ENCODE data around the gene SHANK2. TPM values are rescaled to one million over a fixed set of nuclear protein-coding genes. Genes with fewer than 3 reads are reported as not detected.

SHANK2 gene
- total RNA-seq, 1 donor from 2014 or later = 10.5 TPM

GRCh38 chr11:71265559-71266092 is 13.2 kb upstream of the SHANK2 start:
- DNase-seq (ENCODE audit: low spot score) = no peak
- Mint-ChIP-seq H3K36me3 (ENCODE audit: low read depth, unreplicated experiment) (no peaks in the 10 kb centered on the region), H3K27ac (ENCODE audit: unreplicated experiment) (no peak overlapping the region), H3K27me3 (ENCODE audit: unreplicated experiment) (peaks cover 4% of the 10 kb centered on the region), H3K4me1 (ENCODE audit: unreplicated experiment) (no peaks in the 10 kb centered on the region), H3K9me3 (ENCODE audit: unreplicated experiment) (no peaks in the 10 kb centered on the region), H3K4me3 (ENCODE audit: unreplicated experiment) (no peak overlapping the region)
- no peak for TF ChIP-seq CTCF (IDR thresholded peaks at IDR 0.05; ENCODE audit: unreplicated experiment)

- no peaks in the 10 kb centered on the region for H3K36me3 Mint-ChIP-seq (ENCODE audit: low read depth, unreplicated experiment)
- no peak overlapping the region for H3K27ac Mint-ChIP-seq (ENCODE audit: unreplicated experiment)
- peaks cover 2% of the 10 kb centered on the region for H3K9me3 Mint-ChIP-seq (ENCODE audit: unreplicated experiment)
- no peak for DNase-seq (ENCODE audit: low spot score)
- no peak for TF ChIP-seq CTCF (IDR thresholded peaks at IDR 0.05; ENCODE audit: unreplicated experiment)
- H3K4me3 Mint-ChIP-seq (ENCODE audit: unreplicated experiment) = no peak overlapping the region
- peaks cover 3% of the 10 kb centered on the region for H3K27me3 Mint-ChIP-seq (ENCODE audit: unreplicated experiment)
- no peaks in the 10 kb centered on the region for H3K4me1 Mint-ChIP-seq (ENCODE audit: unreplicated experiment)
Measured at GRCh38 chr11:71263386-71263785, 11.0 kb upstream of the SHANK2 start.

DNA sequence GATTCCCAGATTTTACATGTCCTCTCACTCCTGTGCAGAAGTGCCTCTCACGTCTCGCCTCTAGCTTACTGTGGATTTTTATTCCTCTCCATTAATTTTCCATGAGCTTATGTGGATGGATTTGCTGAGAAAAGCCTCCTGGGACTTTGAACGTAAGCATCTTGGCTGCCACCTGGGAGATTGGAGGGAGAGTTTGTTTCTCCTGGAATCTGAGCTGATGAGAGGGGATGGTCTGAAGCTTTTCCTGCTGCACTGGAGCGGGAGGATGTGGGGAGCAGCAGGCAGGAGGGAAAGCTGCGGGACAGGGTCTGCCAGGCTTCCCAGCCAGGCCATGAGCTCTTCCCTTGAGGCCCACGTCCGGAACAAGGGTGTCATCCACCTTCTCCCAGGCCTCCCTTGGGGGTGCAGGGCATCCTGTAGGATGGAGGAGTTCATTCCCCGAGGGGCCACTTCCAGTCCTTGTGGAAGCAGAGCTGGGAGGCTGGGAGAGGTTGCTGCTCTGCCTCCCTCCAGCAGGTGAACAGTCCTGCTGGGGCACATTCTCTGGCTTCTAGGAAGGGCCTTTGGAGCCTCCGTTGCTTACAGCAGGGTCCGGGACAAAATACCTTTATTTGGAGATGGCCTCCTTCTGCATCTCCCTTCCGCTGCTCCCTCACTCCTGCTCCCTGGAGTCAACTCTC is 3.6 kb upstream of the SHANK2 start:
- Mint-ChIP-seq H3K4me3 (ENCODE audit: unreplicated experiment) (no peak overlapping the region), H3K27me3 (ENCODE audit: unreplicated experiment) (peaks cover 5% of the 10 kb centered on the region), H3K36me3 (ENCODE audit: low read depth, unreplicated experiment) (no peaks in the 10 kb centered on the region), H3K27ac (ENCODE audit: unreplicated experiment) (no peak overlapping the region), H3K4me1 (ENCODE audit: unreplicated experiment) (peaks cover 13% of the 10 kb centered on the region), H3K9me3 (ENCODE audit: unreplicated experiment) (peaks cover 4% of the 10 kb centered on the region)
- no peak for DNase-seq (ENCODE audit: low spot score)
- no peak for TF ChIP-seq CTCF (IDR thresholded peaks at IDR 0.05; ENCODE audit: unreplicated experiment)

GRCh38 chr11:71255323-71255722 is 2.9 kb upstream of the SHANK2 start:
- H3K27me3 Mint-ChIP-seq (ENCODE audit: unreplicated experiment) = peaks cover 9% of the 10 kb centered on the region
- TF ChIP-seq CTCF (IDR thresholded peaks at IDR 0.05; ENCODE audit: unreplicated experiment) = no peak
- no peaks in the 10 kb centered on the region for H3K36me3 Mint-ChIP-seq (ENCODE audit: low read depth, unreplicated experiment)
- H3K4me1 Mint-ChIP-seq (ENCODE audit: unreplicated experiment) = peaks cover 16% of the 10 kb centered on the region
- H3K4me3 Mint-ChIP-seq (ENCODE audit: unreplicated experiment) = no peak overlapping the region
- H3K27ac Mint-ChIP-seq (ENCODE audit: unreplicated experiment) = no peak overlapping the region
- no peak for DNase-seq (ENCODE audit: low spot score)
- H3K9me3 Mint-ChIP-seq (ENCODE audit: unreplicated experiment) = peaks cover 4% of the 10 kb centered on the region

DNA sequence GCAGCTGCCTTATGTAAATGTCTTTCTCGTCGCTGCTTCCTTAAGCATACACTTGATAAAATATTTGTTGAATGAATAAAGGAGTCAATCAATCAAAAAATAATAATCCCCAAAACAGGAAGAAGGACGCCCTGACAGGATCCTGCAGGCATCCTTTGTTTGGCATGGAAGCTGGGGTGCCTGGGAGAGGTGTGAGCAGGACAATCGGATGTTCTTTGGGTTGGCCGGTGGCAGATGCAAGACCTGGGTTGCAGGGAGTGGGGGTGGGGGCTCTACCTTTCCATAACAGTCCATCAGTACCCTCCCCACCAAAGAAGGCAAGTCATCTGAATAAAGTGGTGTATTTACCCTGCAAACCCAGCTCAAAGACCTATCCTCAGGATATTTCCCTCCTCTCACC is 1.4 kb upstream of the SHANK2 start:
- H3K27ac Mint-ChIP-seq (ENCODE audit: unreplicated experiment) = peak overlapping the region; percentile 61
- H3K4me3 Mint-ChIP-seq (ENCODE audit: unreplicated experiment) = peak overlapping the region; percentile 83

More for the DNA sequence above, 1.4 kb upstream of the SHANK2 start:
- Mint-ChIP-seq H3K4me1 (ENCODE audit: unreplicated experiment) (peaks cover 18% of the 10 kb centered on the region), H3K36me3 (ENCODE audit: low read depth, unreplicated experiment) (no peaks in the 10 kb centered on the region), H3K27me3 (ENCODE audit: unreplicated experiment) (peaks cover 9% of the 10 kb centered on the region), H3K9me3 (ENCODE audit: unreplicated experiment) (peaks cover 4% of the 10 kb centered on the region)
- TF ChIP-seq CTCF (IDR thresholded peaks at IDR 0.05; ENCODE audit: unreplicated experiment) = no peak
- no peak for DNase-seq (ENCODE audit: low spot score)

Data from endothelial cell (in vitro differentiated cells).